ENCODE measurements around the gene RSAD1.
"Not testable (repeated sequence)": the region's sequence is repeated elsewhere in the genome, so short reads cannot be mapped to it uniquely, and the experiment has no call there.

Gene RSAD1

DNA sequence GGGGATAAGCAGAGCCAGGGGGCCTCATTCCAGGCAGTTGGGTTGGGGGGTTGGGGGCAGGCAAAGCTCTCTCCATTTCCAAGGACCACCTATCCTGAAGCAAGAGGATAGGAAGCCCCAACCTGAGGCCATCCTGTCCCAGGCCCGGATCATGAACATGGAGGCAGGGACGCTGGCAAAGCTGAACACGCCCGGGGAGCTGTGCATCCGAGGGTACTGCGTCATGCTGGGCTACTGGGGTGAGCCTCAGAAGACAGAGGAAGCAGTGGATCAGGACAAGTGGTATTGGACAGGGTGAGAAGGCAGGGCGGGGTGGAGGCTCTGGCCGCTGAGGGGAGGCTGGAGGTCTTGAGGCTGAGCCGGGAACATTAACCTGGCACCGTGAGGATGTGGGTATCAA lies 6.4 kb upstream of the RSAD1 start:
- no peak for DNase-seq (ENCODE audit: low read depth, low spot score)

DNA sequence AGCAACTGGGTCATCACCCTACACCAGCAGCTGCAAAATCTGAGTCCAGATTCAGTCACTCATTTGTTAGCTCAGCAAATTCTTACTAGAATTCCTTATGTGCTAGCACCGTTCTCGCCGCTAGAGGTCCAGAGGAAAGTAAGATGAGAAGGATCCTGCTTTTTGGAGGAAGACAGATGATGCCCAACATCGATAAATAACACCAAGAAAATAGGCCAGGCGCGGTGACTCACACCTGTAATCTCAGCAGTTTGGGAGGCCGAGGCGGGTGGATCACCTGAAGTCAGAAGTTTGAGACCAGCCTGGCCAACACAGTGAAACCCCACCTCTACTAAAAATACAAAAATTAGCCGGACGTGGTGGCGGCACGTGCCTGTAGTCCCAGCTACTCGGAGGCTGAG lies 5.9 kb upstream of the RSAD1 start:
- not testable (repeated sequence) for DNase-seq (ENCODE audit: low read depth, low spot score)

DNA sequence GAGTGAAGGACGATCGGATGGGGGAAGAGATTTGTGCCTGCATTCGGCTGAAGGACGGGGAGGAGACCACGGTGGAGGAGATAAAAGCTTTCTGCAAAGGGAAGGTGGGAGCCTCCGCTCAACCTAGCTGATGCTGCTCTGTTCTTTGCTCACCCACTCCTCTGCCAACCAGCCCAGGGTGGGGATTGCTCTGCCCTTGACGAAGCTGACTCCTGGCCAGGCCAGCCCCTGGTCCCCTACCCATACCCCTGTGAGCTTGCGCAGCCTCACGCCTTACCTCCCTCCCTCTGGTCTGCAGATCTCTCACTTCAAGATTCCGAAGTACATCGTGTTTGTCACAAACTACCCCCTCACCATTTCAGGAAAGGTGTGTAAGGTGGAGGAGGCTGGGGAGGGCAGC lies 4.8 kb upstream of the RSAD1 start:
- no peak for DNase-seq (ENCODE audit: low read depth, low spot score)

DNA sequence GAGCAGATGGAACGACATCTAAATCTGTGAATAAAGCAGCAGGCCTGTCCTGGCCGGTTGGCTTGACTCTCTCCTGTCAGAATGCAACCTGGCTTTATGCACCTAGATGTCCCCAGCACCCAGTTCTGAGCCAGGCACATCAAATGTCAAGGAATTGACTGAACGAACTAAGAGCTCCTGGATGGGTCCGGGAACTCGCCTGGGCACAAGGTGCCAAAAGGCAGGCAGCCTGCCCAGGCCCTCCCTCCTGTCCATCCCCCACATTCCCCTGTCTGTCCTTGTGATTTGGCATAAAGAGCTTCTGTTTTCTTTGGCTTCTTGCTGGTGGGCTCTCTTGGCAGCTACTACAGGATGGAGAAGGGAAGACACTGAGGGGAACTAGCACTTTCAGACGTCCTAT lies 4.1 kb upstream of the RSAD1 start:
- no peak for DNase-seq (ENCODE audit: low read depth, low spot score)

DNA sequence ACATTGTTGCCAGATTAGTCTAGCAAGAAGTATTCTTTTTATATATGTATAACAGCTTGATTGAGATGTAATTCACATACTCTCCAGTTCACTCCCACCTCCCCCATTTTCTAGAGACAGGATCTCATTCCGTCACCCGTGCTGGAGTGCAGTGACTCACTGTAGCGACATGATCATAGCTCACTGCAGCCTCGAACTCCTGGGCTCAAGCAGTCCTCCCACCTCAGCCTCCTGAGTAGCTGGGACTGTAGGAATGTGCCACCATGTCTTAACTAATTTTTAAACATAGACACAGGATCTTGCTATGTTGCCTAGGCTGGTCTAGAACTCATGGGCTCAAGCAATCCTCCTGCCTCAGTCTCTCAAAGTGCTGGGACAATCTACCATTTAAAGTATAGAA lies 3.3 kb upstream of the RSAD1 start:
- DNase-seq (ENCODE audit: low read depth, low spot score) = no peak

DNA sequence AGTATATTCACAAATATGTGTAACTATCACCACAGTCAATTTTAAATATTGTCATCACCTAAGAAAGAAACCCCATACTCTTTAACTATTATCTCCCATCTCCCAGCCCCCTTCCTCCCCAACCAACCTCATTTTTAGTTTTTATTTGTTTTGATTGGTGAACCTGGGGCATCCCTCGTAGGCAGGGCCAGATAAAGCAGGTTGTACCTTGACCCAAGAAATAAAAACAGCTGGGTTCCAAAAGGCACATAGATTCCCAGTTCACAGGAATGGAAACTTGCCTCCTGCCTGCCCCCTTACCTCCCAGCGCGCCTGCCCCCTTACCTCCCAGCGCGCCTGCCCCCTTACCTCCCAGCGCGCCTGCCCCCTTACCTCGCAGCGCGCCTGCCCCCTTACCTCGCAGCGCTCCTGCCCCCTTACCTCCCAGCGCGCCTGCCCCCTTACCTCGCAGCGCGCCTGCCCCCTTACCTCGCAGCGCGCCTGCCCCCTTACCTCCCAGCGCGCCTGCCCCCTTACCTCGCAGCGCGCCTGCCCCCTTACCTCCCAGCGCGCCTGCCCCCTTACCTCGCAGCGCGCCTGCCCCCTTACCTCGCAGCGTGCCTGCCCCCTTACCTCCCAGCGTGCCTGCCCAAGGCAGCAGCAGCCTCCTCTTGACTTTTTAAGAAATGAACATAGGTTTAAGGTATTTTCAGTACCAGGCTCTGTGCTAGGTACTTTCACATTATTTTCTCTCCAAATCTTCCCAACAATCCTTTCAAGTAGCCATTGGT lies 2.7 kb upstream of the RSAD1 start:
- not testable (repeated sequence) for DNase-seq (ENCODE audit: low read depth, low spot score)

DNA sequence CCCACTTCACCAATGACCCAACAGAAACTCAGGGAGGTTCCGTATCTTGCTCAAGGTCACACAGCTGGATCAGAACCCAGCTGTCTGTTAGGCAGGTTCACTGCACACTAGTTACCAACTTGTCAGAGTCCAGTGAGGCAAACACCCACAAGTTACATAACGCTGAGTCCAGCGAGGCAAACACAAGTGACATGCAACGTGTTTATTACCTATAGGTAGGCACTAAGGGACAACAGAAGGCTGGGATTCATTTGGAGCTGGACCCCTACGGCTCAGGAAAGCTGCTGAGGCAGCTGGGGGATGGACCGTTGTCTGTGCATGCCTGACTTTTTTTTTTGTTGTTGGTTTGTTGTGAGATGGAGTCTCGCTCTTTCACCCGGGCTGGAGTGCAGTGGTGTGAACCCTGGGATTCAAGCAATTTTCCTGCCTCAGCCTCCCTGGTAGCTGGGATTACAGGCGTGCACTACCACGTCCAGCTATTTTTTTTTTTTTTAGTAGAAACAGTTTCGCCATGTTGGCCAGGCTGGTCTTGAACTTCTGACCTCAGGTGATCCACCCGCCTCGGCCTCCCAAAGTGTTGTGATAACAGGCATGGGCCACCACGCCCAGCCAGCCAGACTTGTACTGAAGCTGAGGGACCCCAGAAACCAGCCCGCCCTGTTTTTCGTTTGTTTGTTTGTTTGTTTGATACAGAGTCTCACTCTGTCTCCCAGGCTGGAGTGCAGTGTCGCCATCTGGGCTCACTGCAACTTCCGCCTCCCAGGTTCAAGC lies 1.9 kb upstream of the RSAD1 start:
- no peak for DNase-seq (ENCODE audit: low read depth, low spot score)

DNA sequence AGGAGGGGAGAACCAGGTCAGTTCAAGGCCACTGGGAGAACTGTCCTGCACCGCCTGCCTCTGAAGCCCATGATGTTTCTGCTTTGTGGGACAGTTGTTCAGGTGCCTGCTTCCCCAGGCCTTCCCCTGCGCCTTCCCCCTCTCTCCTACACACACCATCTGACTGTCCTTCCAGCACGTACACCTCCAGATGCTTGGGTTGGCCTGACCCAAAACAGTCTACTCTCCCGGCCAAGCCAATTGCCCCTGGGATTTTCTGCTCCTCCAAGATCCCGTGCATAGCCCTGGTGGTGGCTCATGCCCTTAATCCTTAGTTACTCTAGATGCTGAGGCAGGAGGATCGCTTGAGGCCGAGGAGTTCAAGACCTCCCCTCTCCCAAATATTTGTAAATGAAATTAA lies 684 bp upstream of the RSAD1 start:
- DNase-seq (ENCODE audit: low read depth, low spot score) = no peak

DNA sequence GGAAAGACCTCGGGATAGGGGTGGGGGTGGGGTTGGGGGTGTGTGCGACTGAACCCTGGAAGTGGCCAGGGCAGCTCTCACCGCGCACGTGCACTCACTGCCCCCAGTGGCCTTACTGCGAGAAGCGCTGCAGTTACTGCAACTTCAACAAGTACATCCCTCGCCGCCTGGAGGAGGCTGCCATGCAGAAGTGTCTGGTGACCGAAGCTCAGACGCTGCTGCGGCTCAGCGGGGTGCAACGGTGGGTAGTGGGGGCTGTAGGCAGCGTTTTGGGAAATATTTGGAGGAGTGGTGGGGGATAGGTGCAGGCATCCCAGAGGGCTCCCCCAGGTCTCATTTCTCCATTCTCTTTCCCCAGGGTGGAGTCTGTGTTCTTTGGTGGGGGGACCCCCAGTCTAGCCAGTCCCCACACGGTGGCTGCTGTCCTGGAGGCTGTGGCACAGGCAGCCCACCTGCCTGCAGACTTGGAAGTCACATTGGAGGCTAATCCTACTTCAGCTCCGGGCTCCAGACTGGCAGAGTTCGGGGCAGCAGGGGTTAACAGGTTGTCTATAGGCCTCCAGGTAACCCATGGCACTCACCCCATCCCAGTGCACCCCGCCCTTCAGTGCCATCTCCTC lies 972 bp downstream of the RSAD1 start:
- no peak for DNase-seq (ENCODE audit: low read depth, low spot score)

DNA sequence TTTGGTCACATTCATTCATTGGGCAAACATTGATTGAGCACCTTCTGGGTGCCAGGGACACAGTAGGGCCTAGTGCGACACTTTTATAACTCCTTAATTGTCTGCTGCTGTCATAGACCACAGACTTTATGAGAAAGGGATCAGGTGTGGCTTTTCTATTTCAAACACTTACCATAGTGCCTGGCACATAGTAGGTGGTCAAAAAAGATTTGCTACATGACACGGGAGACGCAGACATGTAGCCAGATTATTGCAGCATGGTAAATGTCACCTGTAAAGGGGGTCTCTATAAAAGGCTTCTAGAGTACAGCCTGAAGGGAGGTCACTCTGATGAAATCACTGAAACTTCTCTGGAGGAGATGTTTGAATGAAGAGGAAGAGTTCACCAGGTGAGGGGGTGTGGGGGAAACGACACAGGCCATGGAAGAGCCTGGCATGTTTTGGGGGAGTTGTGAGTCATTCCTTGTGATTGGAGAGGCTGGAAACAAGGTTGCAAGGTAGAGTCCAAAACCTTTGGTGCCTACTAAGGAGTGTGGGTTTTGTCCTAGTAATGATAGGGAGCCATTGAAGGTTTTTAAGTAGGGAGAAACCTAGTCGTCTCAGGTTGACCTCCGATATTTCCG lies 1.6 kb downstream of the RSAD1 start:
- no peak for DNase-seq (ENCODE audit: low read depth, low spot score)

DNA sequence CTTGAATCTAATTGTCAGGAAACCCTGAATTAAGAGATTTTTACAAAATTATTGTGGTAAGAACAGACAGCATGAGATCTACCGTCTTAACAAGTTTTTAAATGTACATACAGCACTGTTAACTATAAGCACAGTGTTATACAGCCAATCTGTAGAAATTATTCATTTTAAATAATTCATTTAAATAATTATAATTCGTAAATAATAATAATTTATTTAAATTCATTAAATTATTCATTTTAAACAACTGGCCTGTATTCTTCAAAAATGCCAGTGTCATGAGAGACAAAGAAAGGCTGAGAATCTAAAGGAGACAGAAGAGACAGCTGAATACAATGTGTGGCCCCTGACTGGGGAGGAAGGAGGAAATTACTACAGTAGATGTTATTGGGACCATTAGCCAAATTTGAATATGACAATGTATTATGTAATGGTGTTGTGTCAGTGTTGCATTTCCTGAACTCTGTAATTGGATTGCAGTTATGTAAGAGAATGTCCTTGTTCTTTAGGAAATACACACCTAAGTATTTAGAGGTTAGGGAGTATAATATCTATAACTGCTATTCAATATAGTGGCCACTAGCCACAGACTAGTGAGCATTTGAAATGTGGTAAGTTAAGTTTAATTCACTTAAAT lies 2.3 kb downstream of the RSAD1 start:
- no peak for DNase-seq (ENCODE audit: low read depth, low spot score)

DNA sequence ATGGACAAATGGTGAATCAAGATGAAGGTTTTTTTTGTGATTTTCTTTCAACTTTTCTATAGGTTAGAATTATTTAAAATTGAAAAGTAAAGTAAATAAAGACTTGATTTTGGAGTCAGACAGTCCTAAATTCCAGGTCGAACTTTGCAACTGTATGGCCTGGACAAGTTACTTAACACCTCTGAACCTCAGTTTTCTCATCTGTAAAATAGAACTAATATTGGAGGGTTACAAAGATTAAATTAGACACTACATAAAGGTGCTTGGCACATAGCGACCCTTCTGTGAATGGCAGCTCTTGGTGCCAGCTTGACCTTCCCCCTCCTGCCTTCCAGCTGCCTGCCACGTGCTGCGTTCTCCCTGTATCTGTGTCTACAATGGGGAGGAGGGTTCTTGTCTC lies 3.0 kb downstream of the RSAD1 start:
- no peak for DNase-seq (ENCODE audit: low read depth, low spot score)

DNA sequence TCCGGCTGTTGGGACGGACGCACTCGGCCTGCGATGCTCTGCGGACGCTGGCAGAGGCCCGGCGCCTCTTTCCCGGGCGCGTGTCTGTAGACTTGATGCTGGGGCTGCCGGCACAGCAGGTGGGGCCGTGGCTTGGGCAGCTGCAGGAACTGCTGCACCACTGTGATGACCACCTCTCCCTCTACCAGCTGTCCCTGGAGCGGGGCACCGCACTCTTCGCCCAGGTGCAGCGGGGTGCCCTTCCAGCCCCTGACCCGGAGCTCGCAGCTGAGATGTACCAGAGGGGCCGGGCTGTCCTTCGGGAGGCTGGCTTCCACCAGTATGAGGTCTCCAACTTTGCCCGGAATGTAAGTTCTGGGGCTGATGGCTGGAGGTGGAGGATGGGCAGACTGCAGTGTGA lies 3.5 kb downstream of the RSAD1 start:
- DNase-seq (ENCODE audit: low read depth, low spot score) = no peak

DNA sequence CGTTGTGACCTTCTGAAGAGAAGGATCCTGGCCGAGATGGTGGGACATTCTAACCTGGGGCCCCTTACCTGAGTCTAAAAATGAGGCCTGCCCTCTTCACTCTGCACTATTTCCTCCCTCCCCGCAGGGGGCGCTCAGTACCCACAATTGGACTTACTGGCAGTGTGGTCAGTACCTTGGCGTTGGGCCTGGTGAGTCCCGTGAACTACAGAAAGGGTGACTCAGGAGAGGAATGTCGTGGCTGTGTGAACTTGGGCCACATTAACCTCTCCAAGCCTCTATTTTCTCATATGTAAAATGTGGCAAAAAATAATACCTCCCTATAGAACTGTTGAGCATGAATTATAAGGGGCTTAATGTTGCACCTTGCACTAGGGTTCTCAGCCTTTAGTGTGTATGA lies 3.9 kb downstream of the RSAD1 start:
- DNase-seq (ENCODE audit: low read depth, low spot score) = peak; percentile 84

DNA sequence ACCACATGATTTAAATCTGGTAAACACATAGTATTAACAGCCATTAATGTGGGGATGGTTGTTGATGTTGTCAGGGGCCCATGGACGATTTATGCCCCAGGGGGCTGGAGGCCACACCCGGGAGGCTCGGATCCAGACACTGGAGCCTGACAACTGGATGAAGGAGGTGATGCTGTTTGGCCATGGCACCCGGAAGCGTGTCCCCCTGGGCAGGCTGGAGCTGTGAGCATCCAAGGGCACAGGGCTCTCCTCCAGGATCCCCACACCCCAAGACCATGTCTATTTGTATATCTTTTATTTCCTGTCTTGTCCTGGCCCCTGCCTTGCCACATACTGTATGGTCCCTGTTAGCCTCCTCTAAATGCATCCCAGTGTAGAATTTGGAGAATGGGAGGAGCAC lies 4.6 kb downstream of the RSAD1 start:
- no peak for DNase-seq (ENCODE audit: low read depth, low spot score)

DNA sequence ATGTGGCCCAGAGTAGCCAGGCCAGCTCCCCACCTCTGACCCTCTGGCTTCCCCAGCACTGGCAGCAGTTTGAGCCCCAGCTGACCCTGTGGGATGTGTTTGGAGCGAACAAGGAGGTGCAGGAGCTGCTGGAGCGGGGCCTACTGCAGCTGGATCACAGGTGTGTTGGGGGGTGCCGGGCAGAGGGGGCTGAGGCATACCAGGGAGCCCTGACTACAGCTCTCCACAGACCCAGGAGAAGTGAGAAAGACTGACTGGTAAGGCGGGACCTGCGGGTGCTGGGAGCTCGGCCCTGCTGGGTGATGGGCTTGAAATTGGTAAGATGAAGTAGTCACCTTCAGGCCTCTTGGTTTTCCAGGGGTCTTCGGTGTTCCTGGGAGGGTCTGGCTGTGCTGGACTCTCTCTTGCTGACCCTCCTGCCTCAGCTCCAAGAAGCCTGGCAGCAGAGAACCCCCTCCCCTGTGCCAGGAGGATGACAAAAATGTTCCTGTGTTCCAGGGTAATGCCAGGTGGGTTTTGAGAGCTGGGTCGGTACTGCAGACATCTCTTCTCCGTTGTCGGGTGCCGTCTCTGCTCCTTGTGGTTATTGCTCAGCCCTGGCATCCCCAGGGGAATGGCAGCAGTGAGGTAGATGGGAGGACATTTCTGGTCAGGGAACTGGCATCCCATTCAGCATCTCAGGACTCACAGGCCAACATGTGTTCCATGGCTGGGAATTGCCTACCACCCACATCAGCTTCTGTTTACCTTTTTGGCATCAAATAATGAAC lies 5.9 kb downstream of the RSAD1 start:
- DNase-seq (ENCODE audit: low read depth, low spot score) = no peak

DNA sequence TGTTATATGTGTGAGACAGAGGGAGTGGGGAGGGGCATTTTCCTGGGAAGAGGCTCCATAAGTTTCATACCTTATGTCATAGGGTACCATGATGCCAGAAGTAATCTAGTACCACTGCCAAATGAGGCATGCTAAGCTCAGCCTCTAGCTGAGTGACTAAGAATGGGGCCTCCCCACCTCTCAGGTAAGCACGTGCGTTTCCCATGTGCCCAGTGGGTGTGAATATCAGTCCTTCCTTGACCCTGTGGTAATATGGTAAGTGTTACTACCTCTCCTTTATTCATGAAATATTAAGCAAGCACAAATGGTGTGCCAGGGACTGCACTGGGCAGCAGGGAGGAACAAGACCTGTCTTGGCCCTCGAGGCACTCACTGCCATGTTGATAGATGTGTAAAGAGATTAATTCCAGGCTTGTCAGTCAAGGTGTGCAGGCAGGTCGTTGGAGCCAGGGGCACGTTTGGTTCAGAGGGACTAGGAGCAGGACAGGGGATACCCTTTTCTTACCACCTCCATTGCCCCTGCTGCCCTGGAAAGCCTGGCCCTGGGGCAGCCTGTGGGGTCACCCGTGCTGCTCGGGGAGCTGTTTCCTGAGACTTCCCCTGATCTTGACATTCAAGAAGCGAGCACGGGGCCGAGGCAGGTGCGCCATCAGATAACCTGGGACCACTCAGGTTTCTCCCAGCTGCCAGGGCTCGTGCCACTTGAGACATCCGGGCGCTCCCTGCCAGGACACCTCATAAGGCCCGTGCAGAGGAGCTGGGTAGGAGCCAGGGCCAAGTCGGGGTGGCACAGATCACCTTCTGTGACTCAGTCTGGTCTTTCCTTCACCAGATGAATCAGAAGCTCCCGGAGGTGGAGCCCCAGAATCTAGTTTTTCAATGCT lies 8.8 kb downstream of the RSAD1 start:
- no peak for DNase-seq (ENCODE audit: low read depth, low spot score)

DNA sequence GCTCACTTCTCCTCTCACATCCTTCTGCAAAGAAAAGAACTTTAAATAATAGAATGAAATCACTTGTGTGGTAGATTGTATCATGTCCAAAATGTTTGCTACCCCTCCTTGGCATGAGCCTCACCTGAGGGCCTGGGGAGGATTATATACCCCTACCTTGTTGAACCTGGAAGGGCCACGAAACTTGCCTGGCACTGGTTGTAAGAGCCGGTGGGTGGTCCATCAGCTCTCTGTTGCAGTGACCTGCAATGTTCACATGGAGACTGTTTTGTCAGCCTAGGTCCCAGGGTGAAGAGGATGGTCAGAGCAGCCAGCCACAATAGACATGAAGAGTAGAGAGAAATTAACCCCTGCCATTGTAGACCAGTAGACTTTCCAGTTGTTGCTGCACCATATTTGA lies 10.2 kb downstream of the RSAD1 start:
- no peak for DNase-seq (ENCODE audit: low read depth, low spot score)

DNA sequence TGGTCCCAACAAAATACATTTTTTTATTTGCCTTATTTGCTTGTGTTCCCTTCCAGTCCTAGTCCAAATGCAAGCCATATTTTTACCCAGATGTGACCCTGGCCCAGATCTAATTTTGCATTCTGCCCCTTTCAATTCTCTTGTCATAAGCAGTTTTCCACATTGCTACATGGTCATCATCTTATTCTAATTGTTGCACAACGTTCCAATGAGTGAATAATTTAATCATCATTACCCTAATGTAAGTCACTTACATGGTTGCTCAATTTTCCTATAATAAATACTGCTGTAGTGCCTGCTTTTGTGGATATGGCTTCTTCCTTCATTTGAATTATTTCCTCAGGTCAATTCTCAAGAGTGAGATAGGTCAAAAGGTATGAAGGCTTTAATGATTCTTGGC lies 12.8 kb downstream of the RSAD1 start:
- DNase-seq (ENCODE audit: low read depth, low spot score) = no peak

DNA sequence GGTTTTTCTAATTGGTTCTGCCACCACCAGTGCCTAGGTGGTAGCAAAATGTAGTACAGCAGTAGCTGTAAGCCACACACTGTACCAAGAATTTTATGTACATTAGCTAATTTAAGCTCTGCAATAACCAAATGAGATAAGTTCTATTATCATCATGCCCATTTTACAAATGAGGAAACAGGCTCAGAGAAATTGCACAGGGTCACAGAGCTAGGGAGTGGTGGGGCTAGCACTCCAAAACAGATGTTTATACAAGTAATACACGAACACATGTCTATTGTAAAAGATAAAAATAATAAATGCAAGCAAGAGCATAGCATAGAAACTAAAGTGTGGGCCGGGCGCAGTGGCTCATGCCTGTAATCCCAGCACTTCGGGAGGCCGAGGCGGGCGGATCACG lies 13.6 kb downstream of the RSAD1 start:
- DNase-seq (ENCODE audit: low read depth, low spot score) = no peak

Data from smooth muscle cell of the brain vasculature (primary cell).